DMS153 (cell line): Measurements from ENCODE around the gene GMNN.

ENCODE experiments used
- DNase-seq: peaks from one replicate; lab custom pipeline; 2025; lab: John Stamatoyannopoulos, UW

Gene GMNN

DNA sequence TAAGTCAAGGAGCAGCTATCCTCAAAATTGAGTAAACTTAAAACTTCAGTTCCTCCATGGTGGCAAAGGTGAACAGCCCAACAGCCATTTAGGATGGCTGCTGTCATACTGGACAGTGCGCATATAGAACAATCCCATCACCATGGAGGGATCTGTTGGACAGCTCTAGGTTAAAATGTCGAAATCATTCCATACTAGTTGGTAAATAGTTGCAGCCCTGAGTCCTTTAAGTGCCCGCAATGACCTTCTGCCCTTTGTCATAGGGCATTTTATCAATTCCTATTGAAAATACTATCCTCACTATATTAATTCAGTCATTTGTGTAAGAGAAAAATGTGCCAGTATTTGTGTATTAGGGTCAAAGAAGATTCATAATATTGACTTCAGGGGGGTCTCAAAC, 32.8 kb downstream of the GMNN start:
- no peak for DNase-seq

- DNase-seq = no peak
Measured at GRCh38 chr6:24809728-24810127, 35.0 kb downstream of the GMNN start.

GRCh38 chr6:24818346-24818745, 43.6 kb downstream of the GMNN start:
- DNase-seq = no peak

DNA sequence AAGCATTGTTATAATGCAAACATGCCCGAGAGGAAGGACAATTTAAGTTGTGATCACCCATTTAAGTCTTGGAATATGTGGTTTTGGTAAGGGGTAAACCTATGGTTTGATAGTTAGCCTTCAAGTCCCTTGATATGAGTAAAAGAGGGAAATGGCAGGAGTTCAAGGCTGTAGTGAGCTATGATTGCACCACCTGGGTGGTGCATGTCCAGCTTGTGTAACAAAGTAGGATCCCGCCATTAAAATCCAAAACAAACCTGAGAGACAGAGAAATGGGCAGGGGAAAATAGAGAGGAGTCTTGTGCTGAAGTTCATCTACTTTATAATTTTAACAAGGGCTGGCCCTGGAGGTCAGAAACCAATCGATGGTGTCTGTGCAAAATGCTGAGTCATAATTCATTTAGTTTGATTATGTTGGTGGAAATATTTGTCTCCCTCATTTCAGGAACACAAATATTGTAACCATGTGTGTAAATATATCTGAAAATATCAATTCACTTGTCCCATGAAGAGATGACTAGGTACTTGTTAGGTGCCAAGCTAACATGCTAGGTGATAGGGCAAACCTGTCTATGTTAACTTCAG, 47.2 kb downstream of the GMNN start:
- DNase-seq = no peak

- no peak for DNase-seq
Measured at GRCh38 chr6:24822696-24823095, 48.0 kb downstream of the GMNN start.

- DNase-seq = no peak
Measured at GRCh38 chr6:24823185-24823584, 48.4 kb downstream of the GMNN start.

DNA sequence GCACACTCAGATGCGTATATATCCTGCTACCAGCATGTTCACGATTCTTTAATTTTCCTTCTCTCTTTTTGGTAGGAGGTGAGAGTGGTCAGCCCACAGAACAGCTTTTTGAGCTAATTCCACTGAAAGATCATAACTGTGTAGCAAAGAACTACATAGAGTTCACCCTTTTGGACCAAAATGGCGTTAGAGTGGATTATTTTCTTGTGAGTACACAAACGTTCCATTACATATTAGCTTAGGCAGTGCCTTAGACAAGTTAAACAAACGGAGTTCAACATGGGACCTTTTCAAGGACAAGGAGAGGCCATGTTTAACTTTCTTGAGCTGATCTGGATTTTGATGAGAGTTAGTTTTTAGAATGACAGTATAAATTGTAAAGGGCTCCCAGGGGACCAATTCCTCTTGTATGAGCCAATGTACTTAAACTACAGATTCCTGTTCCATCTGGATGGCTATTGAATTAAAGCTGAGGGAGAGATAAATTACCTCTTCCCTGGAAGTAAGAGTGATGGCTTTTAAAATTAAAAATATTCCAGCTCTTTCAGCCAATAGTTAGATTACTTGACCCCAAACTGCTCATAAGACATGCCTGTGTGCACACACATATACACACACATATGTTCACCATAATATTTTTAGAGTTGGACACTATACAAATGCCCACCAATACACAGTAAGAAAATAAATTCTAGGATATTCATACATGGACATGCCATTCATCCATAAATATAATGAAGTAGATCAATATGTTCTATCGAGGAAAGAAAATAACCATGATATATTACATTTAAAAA, 49.6 kb downstream of the GMNN start:
- no peak for DNase-seq

- no peak for DNase-seq
Measured at GRCh38 chr6:24825130-24825630, 50.4 kb downstream of the GMNN start.

- no peak for DNase-seq
Measured at GRCh38 chr6:24827162-24827561, 52.4 kb downstream of the GMNN start.

GRCh38 chr6:24827970-24828369, 53.2 kb downstream of the GMNN start:
- DNase-seq = no peak

- no peak for DNase-seq
Measured at GRCh38 chr6:24829657-24830056, 54.9 kb downstream of the GMNN start.

GRCh38 chr6:24831771-24832716, 57.3 kb downstream of the GMNN start:
- DNase-seq = no peak

GRCh38 chr6:24832794-24833193, 58.1 kb downstream of the GMNN start:
- DNase-seq = no peak

- no peak for DNase-seq
Measured at GRCh38 chr6:24833711-24834386, 59.1 kb downstream of the GMNN start.
